ENCODE results near the gene PPARD.

DNA sequence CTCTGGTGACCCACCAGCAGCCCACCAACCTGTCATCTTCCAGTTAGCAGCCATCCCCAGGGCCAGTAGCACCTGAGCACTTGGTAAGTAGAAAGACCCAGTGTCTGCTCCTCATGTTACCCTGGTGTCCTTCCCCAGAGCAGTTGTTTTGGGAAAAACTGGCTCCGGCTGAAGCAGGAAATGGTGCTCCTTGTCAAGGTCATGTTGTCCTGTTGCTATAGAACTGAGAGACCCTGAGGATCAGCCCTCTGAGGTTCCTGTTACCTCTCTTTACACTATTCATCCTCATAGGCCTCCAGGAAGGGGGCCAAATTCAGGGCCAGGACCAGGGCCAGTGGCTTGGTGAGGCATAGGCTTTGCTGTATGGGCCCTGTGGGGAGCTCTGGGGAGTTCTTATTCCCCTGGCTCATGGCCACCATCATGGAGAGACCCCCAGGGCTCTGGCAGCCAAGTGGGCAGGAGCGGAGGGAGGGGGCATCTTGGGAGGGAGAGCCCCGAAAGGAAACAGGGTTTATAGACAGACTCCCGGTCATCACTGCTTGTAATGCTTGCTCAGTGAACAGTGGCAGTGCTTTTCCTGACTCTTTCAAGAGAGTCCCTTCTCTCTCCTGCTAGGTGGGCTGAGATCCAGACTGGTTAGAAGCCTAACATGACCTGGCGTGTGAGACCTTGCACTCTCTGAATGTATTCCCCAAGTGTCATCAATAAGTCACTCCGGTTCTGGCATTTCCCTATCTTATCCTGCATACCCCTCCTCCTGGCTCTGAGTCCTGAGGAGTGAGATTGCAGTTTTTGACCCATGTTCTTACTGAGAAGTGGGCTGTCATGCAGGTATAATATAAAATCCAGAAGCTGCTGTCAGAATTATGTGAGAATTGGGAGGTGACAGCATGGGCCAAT, 50.7 kb downstream of the PPARD start:
- TF ChIP-seq POLR2A (IDR thresholded peaks at IDR 0.05) = no peak
- TF ChIP-seq, protein P1, sequence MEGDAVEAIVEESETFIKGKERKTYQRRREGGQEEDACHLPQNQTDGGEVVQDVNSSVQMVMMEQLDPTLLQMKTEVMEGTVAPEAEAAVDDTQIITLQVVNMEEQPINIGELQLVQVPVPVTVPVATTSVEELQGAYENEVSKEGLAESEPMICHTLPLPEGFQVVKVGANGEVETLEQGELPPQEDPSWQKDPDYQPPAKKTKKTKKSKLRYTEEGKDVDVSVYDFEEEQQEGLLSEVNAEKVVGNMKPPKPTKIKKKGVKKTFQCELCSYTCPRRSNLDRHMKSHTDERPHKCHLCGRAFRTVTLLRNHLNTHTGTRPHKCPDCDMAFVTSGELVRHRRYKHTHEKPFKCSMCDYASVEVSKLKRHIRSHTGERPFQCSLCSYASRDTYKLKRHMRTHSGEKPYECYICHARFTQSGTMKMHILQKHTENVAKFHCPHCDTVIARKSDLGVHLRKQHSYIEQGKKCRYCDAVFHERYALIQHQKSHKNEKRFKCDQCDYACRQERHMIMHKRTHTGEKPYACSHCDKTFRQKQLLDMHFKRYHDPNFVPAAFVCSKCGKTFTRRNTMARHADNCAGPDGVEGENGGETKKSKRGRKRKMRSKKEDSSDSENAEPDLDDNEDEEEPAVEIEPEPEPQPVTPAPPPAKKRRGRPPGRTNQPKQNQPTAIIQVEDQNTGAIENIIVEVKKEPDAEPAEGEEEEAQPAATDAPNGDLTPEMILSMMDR (IDR thresholded peaks at IDR 0.05) = no peak
